HG03460 (cell line): ENCODE measurements around the gene ADAMTS6.

Experiments
- ATAC-seq: cut with Tn5 transposase; IDR thresholded peaks from one replicate; pipeline ENCODE4 v1.9.1; 2021; ENCODE audit not compliant: unreplicated experiment

ADAMTS6 gene

DNA sequence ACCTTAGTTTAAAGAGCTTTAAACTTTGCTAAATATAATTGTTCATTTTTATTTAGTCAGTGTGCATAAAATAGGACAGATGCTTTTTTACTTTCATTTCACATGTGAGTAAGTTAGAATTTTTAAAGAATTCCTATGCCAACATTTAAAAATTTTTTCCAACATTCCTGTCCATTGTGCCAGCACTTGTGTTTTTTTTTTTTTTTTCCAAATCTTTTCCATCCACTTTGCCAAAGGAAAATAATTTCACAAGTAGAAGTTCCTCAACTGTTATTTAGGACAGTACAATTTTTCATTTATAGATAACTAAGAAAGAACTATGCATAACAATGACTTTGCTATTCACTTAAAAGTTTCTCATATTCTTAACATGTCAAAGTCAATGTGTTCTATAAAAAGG lies 189.5 kb downstream of the ADAMTS6 start:
- no peak for ATAC-seq

GRCh38 chr5:65290677-65291076 lies 191.0 kb downstream of the ADAMTS6 start:
- ATAC-seq = no peak

GRCh38 chr5:65288657-65289056 lies 193.1 kb downstream of the ADAMTS6 start:
- ATAC-seq = no peak

DNA sequence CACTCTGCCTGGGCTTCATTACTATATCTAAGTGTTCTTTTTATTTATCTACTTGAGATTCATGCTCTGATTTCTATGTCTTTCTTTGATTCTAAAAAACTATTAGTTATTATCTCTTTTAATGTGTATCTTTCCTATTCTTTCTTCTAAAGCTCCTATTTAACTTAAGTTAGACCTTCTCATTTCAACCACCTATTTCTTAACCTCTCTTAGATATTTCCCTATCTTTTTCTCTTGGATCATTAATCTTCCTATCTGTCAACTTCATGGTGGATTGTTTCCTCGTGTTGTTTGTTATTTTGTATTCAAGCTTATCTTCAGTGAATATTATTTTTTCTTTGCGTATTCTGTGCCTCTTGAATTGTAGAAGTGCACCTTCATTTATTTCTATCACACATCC lies 202.1 kb downstream of the ADAMTS6 start:
- no peak for ATAC-seq

DNA sequence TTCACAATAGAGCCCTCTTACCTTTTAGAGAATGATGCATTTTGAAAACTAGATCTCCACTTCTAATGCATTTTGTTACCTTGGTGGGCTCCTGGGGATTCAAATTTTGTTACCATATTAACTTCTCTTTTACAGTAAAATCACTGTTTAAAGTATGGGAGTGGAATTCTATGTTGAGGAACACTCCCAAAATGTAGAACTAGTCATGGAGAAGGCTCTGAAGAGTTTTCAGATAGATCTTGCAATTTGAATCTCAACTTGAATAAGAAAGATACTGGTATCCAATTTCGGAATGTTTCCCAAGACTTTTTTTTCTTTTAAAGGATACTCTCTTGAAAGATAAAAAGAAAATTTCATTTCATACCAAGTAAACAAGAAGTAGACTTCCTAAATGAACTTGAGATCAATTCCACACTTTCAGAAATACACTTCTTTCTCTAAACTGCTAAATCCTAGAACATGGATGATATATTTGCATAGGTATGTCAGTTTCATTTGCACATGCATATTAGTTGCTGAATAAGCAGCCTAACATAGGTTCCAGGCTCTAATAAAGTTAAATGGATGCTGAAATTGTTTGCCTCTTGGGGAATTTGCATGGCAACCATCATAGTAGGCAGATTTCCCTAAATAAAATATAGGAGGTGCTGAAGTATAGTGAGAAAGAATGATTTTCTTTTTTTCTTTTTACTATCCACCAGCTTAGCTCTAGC lies 205.4 kb downstream of the ADAMTS6 start:
- no peak for ATAC-seq

- no peak for ATAC-seq
These were observed 209.8 kb downstream of the ADAMTS6 start for GRCh38 chr5:65271906-65272305.

GRCh38 chr5:65268525-65268924 lies 213.2 kb downstream of the ADAMTS6 start:
- no peak for ATAC-seq

DNA sequence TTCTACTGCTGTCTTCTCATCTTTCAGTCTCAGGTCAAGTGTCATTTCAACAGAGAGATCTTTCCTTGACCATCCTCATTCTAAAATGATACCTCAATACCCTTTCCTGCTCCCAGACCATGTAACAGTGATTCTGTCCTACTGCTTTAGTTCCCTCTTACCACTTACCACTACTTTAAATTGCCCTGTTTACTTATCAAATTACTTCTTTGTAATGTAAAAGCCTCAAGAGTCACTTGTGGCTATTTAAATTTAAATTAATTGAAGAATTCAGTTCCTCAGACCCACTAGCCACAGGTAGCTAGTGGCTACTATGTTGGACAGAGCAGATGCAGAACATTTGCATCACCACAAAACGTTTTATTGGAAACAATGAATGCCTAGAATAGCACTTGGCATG lies 217.3 kb downstream of the ADAMTS6 start:
- no peak for ATAC-seq

GRCh38 chr5:65263321-65263720 lies 218.4 kb downstream of the ADAMTS6 start:
- ATAC-seq = no peak

DNA sequence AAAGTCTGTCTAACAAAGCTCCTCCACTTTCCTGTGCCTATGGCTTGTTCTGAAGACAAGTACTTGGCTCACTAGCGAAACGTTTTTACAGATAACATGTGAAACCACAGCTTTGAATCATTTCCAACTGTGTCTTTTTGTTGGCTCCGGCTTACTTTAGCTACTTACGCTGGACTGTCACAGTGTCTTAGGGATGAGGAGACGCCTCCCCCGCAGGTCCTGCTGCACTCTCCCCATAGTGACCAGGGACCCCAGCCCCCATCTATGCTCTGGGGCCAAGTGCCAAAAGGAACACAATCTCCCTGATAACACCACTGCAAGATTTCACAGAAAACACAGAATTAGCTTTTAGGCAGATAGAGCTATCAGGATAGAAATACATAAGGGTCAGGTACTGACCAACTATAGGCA lies 219.1 kb downstream of the ADAMTS6 start:
- no peak for ATAC-seq

DNA sequence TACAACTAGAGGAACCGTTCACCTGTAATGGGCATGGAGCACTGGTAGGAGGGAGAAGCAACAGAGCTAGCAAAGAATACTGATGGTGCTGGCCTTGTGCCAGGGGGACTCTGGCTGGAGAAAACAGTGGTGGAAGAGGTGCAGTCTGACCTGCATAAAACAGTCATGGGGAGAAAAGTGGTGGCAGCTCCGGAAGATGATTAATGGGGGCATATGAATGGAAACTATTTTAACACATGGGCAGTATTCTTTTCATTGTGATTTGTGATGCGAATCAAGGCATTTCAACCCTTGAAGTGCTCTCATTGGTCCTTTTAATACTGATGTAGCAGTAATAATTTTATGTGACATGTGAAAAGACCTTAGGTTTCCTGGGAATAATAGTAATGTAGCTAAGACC lies 219.6 kb downstream of the ADAMTS6 start:
- no peak for ATAC-seq

GRCh38 chr5:65261499-65261898 lies 220.2 kb downstream of the ADAMTS6 start:
- ATAC-seq = no peak

DNA sequence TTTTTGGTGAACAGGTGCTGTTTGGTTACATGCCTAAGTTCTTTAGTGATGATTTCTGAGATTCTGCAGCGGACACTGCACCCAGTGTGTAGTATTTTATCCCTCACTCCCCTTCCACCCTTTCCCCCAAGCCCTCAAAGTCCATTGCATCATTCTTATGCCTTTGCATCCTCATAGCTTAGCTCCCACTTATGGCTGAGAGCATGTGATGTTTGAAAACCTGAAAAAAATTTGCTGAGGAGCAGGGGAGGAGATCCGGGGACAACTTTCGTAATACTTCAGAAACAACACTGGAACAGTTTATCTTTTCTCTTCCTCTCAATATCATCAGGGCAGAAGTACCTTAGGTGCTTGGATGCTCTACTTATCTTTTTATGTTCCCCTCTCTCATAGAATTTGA lies 226.4 kb downstream of the ADAMTS6 start:
- ATAC-seq = no peak

- ATAC-seq = no peak
These were observed 228.7 kb downstream of the ADAMTS6 start for GRCh38 chr5:65252977-65253376.

DNA sequence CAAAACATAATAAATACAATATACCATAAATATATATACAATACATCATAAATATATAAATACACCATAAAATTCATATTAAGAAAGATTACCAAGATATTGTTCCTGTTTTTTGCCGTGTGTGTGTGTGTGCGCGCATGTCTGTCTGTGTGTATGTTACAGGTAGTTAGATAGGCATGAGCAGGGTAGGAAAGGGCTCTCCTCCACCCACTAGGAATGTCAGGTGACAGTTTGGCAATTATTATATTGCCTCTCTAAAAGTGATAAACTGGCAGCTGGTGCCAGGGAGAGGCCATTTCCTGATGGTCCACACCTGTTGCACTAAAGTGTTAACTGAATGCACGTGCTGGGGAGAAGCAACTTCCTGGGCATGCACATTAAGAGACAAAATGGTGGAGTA lies 232.8 kb downstream of the ADAMTS6 start:
- ATAC-seq = no peak

DNA sequence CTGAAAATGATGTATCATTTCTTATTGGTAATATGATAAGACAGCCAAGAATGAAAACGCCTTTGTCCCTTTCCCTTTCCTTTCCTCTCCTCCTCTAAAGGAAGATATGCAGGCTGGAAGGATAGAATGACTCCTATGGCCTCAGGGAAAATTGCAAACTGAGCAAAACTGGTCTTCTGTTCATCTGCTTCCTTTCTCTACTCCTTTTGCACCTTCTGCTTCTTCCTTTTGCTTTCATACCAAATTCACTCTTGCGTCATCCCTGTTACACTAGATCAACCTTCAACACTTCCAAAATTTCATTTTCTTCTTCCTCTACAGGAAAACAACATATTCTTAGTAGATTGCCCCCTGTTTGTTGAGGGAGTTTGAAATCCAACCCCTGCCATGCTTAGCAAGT lies 234.1 kb downstream of the ADAMTS6 start:
- ATAC-seq = no peak

DNA sequence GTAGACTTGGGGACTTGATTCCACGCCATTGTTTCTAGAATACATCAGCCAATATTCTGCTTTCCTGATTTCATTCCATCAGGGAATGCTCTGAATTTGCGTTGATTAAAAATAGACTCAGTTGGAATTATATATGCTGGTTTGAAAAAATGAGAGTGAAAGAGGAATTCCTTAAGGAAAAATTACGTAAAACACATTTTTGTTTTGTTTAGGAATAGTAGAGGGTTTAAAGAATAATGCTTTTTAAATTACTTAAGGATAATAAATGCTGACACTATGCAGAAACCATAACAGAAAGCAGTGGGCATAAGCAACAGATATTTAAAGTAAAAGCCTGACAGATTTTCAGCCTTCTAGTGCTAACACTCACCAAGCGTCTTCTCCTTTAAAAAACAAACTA lies 235.0 kb downstream of the ADAMTS6 start:
- ATAC-seq = no peak

GRCh38 chr5:65244031-65244430 lies 237.7 kb downstream of the ADAMTS6 start:
- no peak for ATAC-seq

GRCh38 chr5:65243161-65243560 lies 238.6 kb downstream of the ADAMTS6 start:
- ATAC-seq = no peak

- ATAC-seq = no peak
These were observed 251.9 kb downstream of the ADAMTS6 start for GRCh38 chr5:65229841-65230240.

- no peak for ATAC-seq
These were observed 267.7 kb downstream of the ADAMTS6 start for GRCh38 chr5:65213921-65214525.

GRCh38 chr5:65209341-65209740 lies 272.4 kb downstream of the ADAMTS6 start:
- ATAC-seq = no peak

DNA sequence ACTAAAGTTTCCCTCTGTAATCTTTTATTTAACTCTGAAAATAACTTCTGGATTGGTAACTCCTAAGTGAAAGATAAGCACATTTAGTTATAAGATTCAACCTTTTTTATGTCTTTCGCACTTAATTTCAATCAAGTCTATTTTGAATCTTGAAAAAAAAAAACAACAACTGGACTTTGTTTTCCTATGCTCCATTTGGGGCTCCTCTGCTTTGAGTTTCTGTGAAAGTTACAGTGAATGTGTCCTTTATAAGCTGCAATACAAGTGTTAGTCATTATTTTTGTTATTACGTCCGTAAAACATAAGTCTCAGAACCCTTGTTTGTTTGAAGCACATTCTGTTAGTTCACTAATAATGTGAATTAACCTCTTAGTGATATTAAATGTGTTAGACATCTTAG lies 276.8 kb downstream of the ADAMTS6 start:
- no peak for ATAC-seq
